Activated naive CD8-positive, alpha-beta T cell treated with anti-CD3 and anti-CD28 coated beads, Interleukin-2, amount 10 ng/mL, durations not matched to agents 7 days and 5 days (primary cell): ENCODE data around the gene SURF2. TPM values are rescaled to one million over a fixed set of nuclear protein-coding genes. Genes with fewer than 3 reads are reported as not detected.
A peak's percentile ranks its signal among the peaks of the same experiment; 100 is the strongest.

Experiments used
- ATAC-seq: fragments of 150-1000 bp; cut with Tn5 transposase; one replicate; pipeline ENCODE4 v1.10.0; 2021; ENCODE audit warnings: low read depth, moderate library complexity
- POLR2A ChIA-PET: fragments of 350-600 bp; sonication (Branson Sonifier 250); formaldehyde crosslinking; loops from one replicate; lab custom pipeline; 2021; ENCODE audit warnings: antibody characterized with exemption; lab: Charles Lee
- DNase-seq: peaks from one replicate; pipeline ENCODE4 v3.0.0; 2021
- H3K27ac Mint-ChIP-seq: one replicate; pipeline ENCODE4 v1.8.0; 2022; ENCODE audit warnings: mild to moderate bottlenecking, mixed read lengths
- H3K27me3 Mint-ChIP-seq: one replicate; pipeline ENCODE4 v1.8.0; 2022; ENCODE audit warnings: mild to moderate bottlenecking, moderate library complexity, mixed read lengths
- H3K36me3 Mint-ChIP-seq: one replicate; pipeline ENCODE4 v1.8.0; 2021; ENCODE audit warnings: mild to moderate bottlenecking, mixed read lengths
- H3K4me1 Mint-ChIP-seq: one replicate; pipeline ENCODE4 v1.8.0; 2021; ENCODE audit warnings: mixed read lengths
- H3K4me3 Mint-ChIP-seq: one replicate; pipeline ENCODE4 v1.8.0; 2022; ENCODE audit warnings: mild to moderate bottlenecking, moderate library complexity, mixed read lengths
- H3K9me3 Mint-ChIP-seq: one replicate; pipeline ENCODE4 v1.8.0; 2021; ENCODE audit warnings: mixed read lengths
- total RNA-seq, 2 experiments: library from RNA; stranded (reverse); gene quantifications; one replicate each; pipeline ENCODE4 v1.2.3, GENCODE V29; 2021

Gene SURF2
- total RNA-seq, 2 experiments from 2014 or later = 16.2 to 17.0 TPM

- H3K4me3 Mint-ChIP-seq = no peak overlapping the region
- no peaks in the 10 kb centered on the region for H3K9me3 Mint-ChIP-seq
- POLR2A ChIA-PET = interaction anchor here (6.5 kb wide), 1 partner anchor 20 kb away, joined by 147 read pairs; no protein-coding TSS in a partner anchor
- peaks cover 25% of the 10 kb centered on the region for H3K4me1 Mint-ChIP-seq
- H3K36me3 Mint-ChIP-seq = peaks cover 33% of the 10 kb centered on the region
- no peak overlapping the region for H3K27ac Mint-ChIP-seq
- DNase-seq (no peak), ATAC-seq (no peak)
- no peaks in the 10 kb centered on the region for H3K27me3 Mint-ChIP-seq
These were observed 4.3 kb upstream of the SURF2 start for GRCh38 chr9:133351908-133352634.

GRCh38 chr9:133352635-133353340 lies 3.6 kb upstream of the SURF2 start:
- H3K4me3 Mint-ChIP-seq = no peak overlapping the region
- peaks cover 30% of the 10 kb centered on the region for H3K4me1 Mint-ChIP-seq
- DNase-seq (no peak), ATAC-seq (no peak)
- H3K36me3 Mint-ChIP-seq = peaks cover 33% of the 10 kb centered on the region
- H3K27ac Mint-ChIP-seq = peak overlapping the region; percentile 54
- H3K9me3 Mint-ChIP-seq = no peaks in the 10 kb centered on the region
- POLR2A ChIA-PET = interaction anchor here (6.5 to 8.3 kb wide), 2 partner anchors 19 to 20 kb away, joined by 147 to 162 read pairs; no protein-coding TSS in a partner anchor
- H3K27me3 Mint-ChIP-seq = no peaks in the 10 kb centered on the region

- POLR2A ChIA-PET = interaction anchor here (8.3 kb wide), 1 partner anchor 19 kb away, joined by 162 read pairs; no protein-coding TSS in a partner anchor
- H3K9me3 Mint-ChIP-seq = no peaks in the 10 kb centered on the region
- peaks cover 30% of the 10 kb centered on the region for H3K36me3 Mint-ChIP-seq
- no peaks in the 10 kb centered on the region for H3K27me3 Mint-ChIP-seq
- no peak for ATAC-seq
- H3K27ac Mint-ChIP-seq = no peak overlapping the region
- peaks cover 37% of the 10 kb centered on the region for H3K4me1 Mint-ChIP-seq
- DNase-seq = no peak
- no peak overlapping the region for H3K4me3 Mint-ChIP-seq
These were observed 2.8 kb upstream of the SURF2 start for GRCh38 chr9:133353548-133353947.

- Mint-ChIP-seq H3K27me3 (no peaks in the 10 kb centered on the region), H3K36me3 (peaks cover 21% of the 10 kb centered on the region), H3K4me1 (peaks cover 30% of the 10 kb centered on the region), H3K27ac (no peak overlapping the region), H3K9me3 (no peaks in the 10 kb centered on the region), H3K4me3 (peak overlapping the region; percentile 93)
- POLR2A ChIA-PET = interaction anchor here (0.6 to 8.3 kb wide), 3 partner anchors 14 to 18 kb away, joined by 3 to 162 read pairs (median 3); no protein-coding TSS in a partner anchor
- DNase-seq = no peak
- ATAC-seq = no peak
These were observed 1.6 kb upstream of the SURF2 start for GRCh38 chr9:133354766-133355165.

DNA sequence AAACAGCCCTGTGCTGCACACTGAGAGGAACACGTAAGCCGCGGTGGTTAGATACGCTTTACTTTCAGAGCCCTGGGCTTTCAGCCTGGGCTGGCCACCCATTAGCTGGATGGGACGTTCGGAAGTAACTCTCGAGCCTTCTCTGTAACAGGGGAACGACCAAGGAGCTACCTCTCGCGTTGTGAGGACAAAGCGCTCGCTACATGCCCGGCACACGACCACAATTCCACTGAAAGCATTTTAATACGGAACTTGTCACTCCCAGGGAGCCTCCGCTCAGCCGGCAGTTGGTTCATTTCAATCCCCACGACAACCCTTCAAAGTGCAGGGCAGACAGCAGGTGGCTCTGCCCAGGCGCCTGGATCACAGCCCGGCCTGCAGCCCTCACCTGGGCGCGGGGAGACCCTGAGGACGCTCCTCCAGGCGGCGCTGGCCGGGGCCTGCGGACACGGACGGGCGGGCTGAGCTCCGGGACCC lies 431 bp upstream of the SURF2 start:
- H3K4me1 Mint-ChIP-seq = peaks cover 24% of the 10 kb centered on the region
- peak overlapping the region; percentile 86 for H3K27ac Mint-ChIP-seq
- DNase-seq (no peak), ATAC-seq (peak; percentile 40)
- POLR2A ChIA-PET = interaction anchor here (1.0 to 8.3 kb wide), 8 partner anchors 8 to 62 kb away, joined by 3 to 162 read pairs (median 6); partner anchors contain the start of genes MED22, REXO4, RPL7A and STKLD1
- peak overlapping the region; percentile 93 for H3K4me3 Mint-ChIP-seq
- H3K27me3 Mint-ChIP-seq = no peaks in the 10 kb centered on the region
- peaks cover 17% of the 10 kb centered on the region for H3K36me3 Mint-ChIP-seq
- no peaks in the 10 kb centered on the region for H3K9me3 Mint-ChIP-seq

DNA sequence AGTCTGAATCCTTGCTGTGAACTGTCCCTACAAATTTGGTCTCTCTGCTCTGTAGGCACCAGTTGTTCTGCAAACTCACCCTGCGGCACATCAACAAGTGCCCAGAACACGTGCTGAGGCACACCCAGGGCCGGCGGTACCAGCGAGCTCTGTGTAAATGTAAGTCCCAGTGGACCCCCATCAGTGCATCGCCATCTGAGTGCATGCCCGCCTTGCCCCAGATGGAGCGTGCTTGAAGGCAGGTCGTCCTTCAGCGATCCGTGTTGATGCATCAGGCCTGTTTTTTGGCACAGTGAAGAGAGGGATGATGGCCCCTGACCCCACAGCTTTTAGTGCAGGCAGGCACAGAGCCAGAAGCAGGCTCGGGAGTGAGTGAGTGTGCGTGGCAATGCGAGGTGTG lies 1.3 kb downstream of the SURF2 start:
- Mint-ChIP-seq H3K4me3 (peak overlapping the region; percentile 89), H3K4me1 (peaks cover 31% of the 10 kb centered on the region), H3K27me3 (no peaks in the 10 kb centered on the region), H3K27ac (peak overlapping the region; percentile 68), H3K9me3 (no peaks in the 10 kb centered on the region), H3K36me3 (peaks cover 9% of the 10 kb centered on the region)
- DNase-seq (no peak), ATAC-seq (no peak)
- POLR2A ChIA-PET = interaction anchor here (0.9 to 8.3 kb wide), 4 partner anchors 10 to 171 kb away, joined by 3 to 162 read pairs (median 20); partner anchors contain the start of genes MED22, RPL7A and STKLD1

DNA sequence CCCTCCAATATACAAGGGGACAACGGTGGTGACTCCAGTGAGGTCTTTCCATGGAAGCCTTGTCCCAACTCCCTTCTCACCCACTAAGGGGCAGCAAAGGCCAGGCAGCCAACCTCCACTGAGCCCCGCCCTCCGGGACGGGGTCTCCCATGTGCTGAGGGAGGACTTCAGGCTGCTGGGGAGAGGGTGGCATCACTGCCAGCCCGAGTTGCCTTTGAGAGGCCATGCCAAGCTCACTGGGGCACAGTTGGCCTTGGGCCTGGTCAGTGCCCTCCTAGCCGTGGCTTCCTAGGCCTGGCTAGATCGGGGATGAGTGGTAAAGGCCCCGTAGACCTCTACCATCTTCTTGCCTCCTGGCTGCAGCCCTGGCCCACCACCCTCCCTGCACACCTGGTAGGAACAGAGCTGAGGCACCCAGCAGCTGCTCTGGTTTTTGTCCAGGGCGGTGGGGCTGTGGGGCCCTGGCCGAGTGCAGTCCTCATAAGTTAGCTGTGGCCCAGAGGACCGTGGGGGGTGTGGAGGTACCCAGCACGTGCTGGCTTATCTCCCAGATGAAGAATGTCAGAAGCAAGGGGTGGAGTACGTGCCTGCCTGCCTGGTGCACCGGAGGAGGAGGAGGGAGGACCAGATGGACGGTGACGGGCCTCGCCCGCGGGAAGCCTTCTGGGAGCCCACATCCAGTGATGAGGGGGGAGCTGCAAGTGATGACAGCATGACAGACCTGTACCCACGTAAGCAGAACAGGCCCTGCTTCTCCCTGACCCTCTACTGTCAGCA lies 3.2 kb downstream of the SURF2 start:
- H3K27me3 Mint-ChIP-seq = no peaks in the 10 kb centered on the region
- DNase-seq (no peak), ATAC-seq (no peak)
- peak overlapping the region; percentile 56 for H3K27ac Mint-ChIP-seq
- POLR2A ChIA-PET = interaction anchor here (0.7 to 8.3 kb wide), 3 partner anchors 9 to 13 kb away, joined by 3 to 162 read pairs (median 3); no protein-coding TSS in a partner anchor
- H3K9me3 Mint-ChIP-seq = no peaks in the 10 kb centered on the region
- peaks cover 15% of the 10 kb centered on the region for H3K36me3 Mint-ChIP-seq
- H3K4me1 Mint-ChIP-seq = peaks cover 29% of the 10 kb centered on the region
- H3K4me3 Mint-ChIP-seq = no peak overlapping the region

GRCh38 chr9:133360400-133361393 lies 4.3 kb downstream of the SURF2 start:
- no peak overlapping the region for H3K4me3 Mint-ChIP-seq
- peak overlapping the region; percentile 62 for H3K27ac Mint-ChIP-seq
- H3K27me3 Mint-ChIP-seq = no peaks in the 10 kb centered on the region
- DNase-seq (no peak), ATAC-seq (no peak)
- POLR2A ChIA-PET = interaction anchor here (1.0 to 8.3 kb wide), 2 partner anchors 10 to 12 kb away, joined by 3 to 162 read pairs; no protein-coding TSS in a partner anchor
- no peaks in the 10 kb centered on the region for H3K9me3 Mint-ChIP-seq
- peaks cover 31% of the 10 kb centered on the region for H3K4me1 Mint-ChIP-seq
- peaks cover 18% of the 10 kb centered on the region for H3K36me3 Mint-ChIP-seq

GRCh38 chr9:133361507-133362092 lies 5.2 kb downstream of the SURF2 start:
- POLR2A ChIA-PET = interaction anchor here (1.4 kb wide), 1 partner anchor 13 kb away, joined by 6 read pairs; the partner anchor contains the start of genes MED22 and RPL7A
- ATAC-seq = no peak
- Mint-ChIP-seq H3K27me3 (no peaks in the 10 kb centered on the region), H3K9me3 (no peaks in the 10 kb centered on the region), H3K4me1 (peaks cover 31% of the 10 kb centered on the region), H3K36me3 (peaks cover 24% of the 10 kb centered on the region), H3K27ac (no peak overlapping the region), H3K4me3 (no peak overlapping the region)
- DNase-seq = no peak

GRCh38 chr9:133362359-133363044 lies 6.2 kb downstream of the SURF2 start:
- POLR2A ChIA-PET = interaction anchor here (0.6 to 1.5 kb wide), 3 partner anchors 9 to 14 kb away, joined by 4 to 11 read pairs (median 6); partner anchors contain the start of genes MED22 and RPL7A
- DNase-seq (no peak), ATAC-seq (no peak)
- Mint-ChIP-seq H3K4me1 (peaks cover 28% of the 10 kb centered on the region), H3K9me3 (no peaks in the 10 kb centered on the region), H3K27ac (no peak overlapping the region), H3K4me3 (no peak overlapping the region), H3K27me3 (no peaks in the 10 kb centered on the region), H3K36me3 (peaks cover 24% of the 10 kb centered on the region)

GRCh38 chr9:133366435-133366834 lies 10.1 kb downstream of the SURF2 start:
- POLR2A ChIA-PET = interaction anchor here (1.0 to 2.0 kb wide), 2 partner anchors 10 to 112 kb away, joined by 3 to 6 read pairs; partner anchors contain the start of genes SLC2A6, SURF1 and SURF2
- no peak overlapping the region for H3K27ac Mint-ChIP-seq
- H3K4me3 Mint-ChIP-seq = no peak overlapping the region
- no peak for DNase-seq
- no peak for ATAC-seq
- peaks cover 38% of the 10 kb centered on the region for H3K36me3 Mint-ChIP-seq
- H3K4me1 Mint-ChIP-seq = peaks cover 42% of the 10 kb centered on the region
- no peaks in the 10 kb centered on the region for H3K9me3 Mint-ChIP-seq
- H3K27me3 Mint-ChIP-seq = no peaks in the 10 kb centered on the region
